ENCODE results near the gene STAC3. TPM values are rescaled to one million over a fixed set of nuclear protein-coding genes. Genes with fewer than 3 reads are reported as not detected.

Gene STAC3
- total and polyA plus RNA-seq, 11 donors, result 0.47 to 5.7 (median 0.80) TPM; not detected in 1

DNA sequence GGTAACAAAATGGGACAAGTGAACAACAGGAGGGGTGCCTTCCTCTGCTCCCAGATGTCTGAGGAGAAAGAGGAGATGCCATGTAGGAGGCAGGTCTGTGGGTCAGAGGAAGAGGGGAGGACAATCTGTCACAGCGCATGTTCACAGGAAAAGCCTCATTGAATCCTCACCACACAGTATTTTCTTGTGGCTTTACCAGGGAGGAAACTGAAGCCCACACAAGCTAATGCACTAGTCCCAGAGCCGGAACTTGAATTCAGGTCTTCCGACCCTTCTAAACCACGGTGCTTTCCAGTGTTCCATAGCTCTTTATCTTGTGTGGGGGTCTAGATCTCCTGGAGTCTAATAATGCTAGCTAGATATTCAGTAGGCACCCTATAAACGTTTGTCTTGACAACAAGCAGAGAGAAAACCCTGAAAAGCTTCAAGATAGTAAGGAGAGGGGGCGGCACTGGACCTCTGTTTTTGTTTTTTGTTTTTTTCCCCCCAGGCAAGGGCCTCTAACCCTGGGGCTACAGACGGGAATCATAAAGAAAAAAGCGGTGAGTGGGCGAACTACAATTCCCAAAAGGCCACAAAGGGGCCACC lies 21.8 kb downstream of the STAC3 start:
- H3K27ac ChIP-seq, result peak overlapping the region in 10 of 12 donors; percentile 62 to 89 (median 76)
- peaks cover 15 to 35% (median 32%) of the 10 kb centered on the region in 9 donors for H3K27me3 ChIP-seq
- ATAC-seq, result no peak
- TF ChIP-seq POLR2A (IDR thresholded peaks at IDR 0.05), result no peak
- TF ChIP-seq, protein P1, sequence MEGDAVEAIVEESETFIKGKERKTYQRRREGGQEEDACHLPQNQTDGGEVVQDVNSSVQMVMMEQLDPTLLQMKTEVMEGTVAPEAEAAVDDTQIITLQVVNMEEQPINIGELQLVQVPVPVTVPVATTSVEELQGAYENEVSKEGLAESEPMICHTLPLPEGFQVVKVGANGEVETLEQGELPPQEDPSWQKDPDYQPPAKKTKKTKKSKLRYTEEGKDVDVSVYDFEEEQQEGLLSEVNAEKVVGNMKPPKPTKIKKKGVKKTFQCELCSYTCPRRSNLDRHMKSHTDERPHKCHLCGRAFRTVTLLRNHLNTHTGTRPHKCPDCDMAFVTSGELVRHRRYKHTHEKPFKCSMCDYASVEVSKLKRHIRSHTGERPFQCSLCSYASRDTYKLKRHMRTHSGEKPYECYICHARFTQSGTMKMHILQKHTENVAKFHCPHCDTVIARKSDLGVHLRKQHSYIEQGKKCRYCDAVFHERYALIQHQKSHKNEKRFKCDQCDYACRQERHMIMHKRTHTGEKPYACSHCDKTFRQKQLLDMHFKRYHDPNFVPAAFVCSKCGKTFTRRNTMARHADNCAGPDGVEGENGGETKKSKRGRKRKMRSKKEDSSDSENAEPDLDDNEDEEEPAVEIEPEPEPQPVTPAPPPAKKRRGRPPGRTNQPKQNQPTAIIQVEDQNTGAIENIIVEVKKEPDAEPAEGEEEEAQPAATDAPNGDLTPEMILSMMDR (IDR thresholded peaks at IDR 0.05), result peak in 2 of 12 donors; percentile 26 to 28
- peak overlapping the region in 11 of 12 donors; percentile 57 to 82 (median 66) for H3K4me3 ChIP-seq
- H3K4me1 ChIP-seq, result peaks cover 0 to 68% (median 21%) of the 10 kb centered on the region in 12 donors
- no peaks in the 10 kb centered on the region for H3K9me3 ChIP-seq
- peaks cover 0 to 34% (median 25%) of the 10 kb centered on the region in 9 donors for H3K36me3 ChIP-seq
- no peak for DNase-seq
- intact Hi-C loops (cut with DNase I), result no loop called here
- 10 to 18% (median 12%) methylated on average over 9 of the region's 9 CpGs for WGBS, 4 donors

DNA sequence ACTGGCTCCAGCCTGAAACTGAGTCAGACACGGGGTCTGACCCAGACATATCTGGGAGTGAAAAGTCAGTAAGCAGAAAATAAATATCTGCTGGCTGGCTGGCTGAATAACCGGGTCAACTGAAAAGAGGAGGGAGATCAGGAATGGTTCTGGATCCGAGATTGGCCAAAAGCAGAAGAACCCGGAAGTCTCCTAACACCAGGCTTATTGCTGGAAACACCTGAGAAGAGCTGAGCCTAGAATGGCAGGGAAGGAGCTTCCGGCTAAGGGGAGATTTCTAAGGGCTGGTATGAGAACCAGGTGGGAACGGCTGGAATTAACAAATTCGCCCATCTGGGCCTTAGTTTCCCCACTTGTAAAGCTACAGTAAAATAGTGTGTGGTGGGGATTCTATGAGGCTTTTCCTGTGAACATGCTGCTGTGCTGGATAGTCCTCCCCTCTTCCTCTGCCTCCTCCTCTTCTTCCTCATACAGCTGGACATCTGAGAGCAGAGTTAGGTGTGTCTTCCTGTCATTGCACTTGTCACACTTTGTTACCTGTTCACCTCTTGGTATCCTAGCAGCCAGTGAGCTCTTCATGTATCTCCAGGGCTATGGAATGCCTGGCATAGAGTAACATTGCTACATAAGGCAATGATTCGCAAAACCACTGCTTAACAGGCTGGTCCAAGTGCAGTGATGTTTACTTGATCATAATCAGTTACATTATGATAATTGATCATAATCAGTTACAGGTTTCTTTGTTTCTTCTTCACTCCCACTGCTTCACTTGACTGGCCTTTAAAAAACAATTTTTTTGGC lies 23.5 kb downstream of the STAC3 start:
- intact Hi-C loops (cut with DNase I), result no loop called here
- peaks cover 26 to 51% (median 47%) of the 10 kb centered on the region in 9 donors for H3K27me3 ChIP-seq
- WGBS, 4 donors, result 49 to 64% (median 53%) methylated on average over 7 to 8 of the region's 8 CpGs

DNA sequence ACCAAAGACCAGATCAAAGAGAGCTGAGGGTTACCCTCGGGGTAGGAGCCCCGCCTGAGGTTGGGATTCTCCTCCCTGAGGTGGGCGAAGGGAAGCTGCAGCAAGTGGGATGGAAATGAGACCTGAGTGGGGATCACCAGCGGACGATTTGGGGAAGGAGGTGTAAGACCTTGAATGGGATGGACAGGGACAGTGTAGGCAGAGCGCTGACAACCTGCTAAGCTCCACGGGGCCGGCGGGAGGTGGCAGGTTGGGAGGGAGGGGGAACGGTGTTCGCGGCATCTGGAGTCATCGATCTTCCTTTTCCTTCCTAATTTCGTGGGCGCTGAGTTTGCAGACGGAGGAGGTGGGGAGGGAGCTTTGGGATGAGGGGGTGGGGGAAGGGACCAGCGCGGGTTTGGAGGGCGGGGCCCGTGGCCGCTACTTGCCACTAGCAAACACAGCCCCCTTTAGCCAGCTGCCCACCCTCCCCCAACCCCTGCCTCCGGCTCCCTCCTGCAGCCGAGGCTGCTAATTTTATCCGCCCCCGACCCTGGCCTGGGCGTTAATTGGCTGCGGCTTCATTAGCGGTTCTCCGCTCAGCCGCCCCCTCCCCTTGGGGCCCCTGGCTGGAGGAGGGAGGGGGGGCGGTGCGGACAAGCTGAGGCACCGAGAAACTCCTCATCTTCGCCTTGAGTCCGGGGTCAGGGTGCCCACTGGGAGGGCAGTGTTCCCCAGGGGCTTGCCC lies 24.2 kb downstream of the STAC3 start:
- Histone ChIP-seq H3K27me3 (peaks cover 27 to 59% (median 53%) of the 10 kb centered on the region in 9 donors), H3K27ac (no peak overlapping the region), H3K9me3 (no peaks in the 10 kb centered on the region), H3K36me3 (peaks cover 0 to 10% (median 3%) of the 10 kb centered on the region in 9 donors), H3K4me1 (peaks cover 0 to 57% (median 20%) of the 10 kb centered on the region in 12 donors), H3K4me3 (peak overlapping the region in 6 of 12 donors; percentile 13 to 32 (median 23))
- peak in 1 of 5 donors; percentile 51 for DNase-seq
- 9 to 32% (median 15%) methylated on average over 14 to 35 of the region's 35 CpGs for WGBS, 4 donors
- intact Hi-C loops (cut with DNase I), result no loop called here
- ATAC-seq, result no peak
- TF ChIP-seq, protein P1 (IDR thresholded peaks at IDR 0.05), result no peak
- TF ChIP-seq POLR2A (IDR thresholded peaks at IDR 0.05), result no peak

More for the DNA sequence above, 23.5 kb downstream of the STAC3 start:
- H3K36me3 ChIP-seq, result peaks cover 0 to 18% (median 10%) of the 10 kb centered on the region in 9 donors
- peak overlapping the region in 4 of 12 donors; percentile 13 to 32 (median 22) for H3K4me3 ChIP-seq
- H3K9me3 ChIP-seq, result no peaks in the 10 kb centered on the region
- no peak for TF ChIP-seq POLR2A (IDR thresholded peaks at IDR 0.05)
- TF ChIP-seq, protein P1 (IDR thresholded peaks at IDR 0.05), result no peak
- ATAC-seq, result no peak
- H3K27ac ChIP-seq, result no peak overlapping the region
- peaks cover 0 to 57% (median 20%) of the 10 kb centered on the region in 12 donors for H3K4me1 ChIP-seq
- no peak for DNase-seq

All from heart left ventricle (tissue), 16 donors.